ENCODE data around the gene AKAP7. TPM values are rescaled to one million over a fixed set of nuclear protein-coding genes. Genes with fewer than 3 reads are reported as not detected.

AKAP7 gene
- total RNA-seq, 1 experiment from 2014 or later = 3.1 TPM

DNA sequence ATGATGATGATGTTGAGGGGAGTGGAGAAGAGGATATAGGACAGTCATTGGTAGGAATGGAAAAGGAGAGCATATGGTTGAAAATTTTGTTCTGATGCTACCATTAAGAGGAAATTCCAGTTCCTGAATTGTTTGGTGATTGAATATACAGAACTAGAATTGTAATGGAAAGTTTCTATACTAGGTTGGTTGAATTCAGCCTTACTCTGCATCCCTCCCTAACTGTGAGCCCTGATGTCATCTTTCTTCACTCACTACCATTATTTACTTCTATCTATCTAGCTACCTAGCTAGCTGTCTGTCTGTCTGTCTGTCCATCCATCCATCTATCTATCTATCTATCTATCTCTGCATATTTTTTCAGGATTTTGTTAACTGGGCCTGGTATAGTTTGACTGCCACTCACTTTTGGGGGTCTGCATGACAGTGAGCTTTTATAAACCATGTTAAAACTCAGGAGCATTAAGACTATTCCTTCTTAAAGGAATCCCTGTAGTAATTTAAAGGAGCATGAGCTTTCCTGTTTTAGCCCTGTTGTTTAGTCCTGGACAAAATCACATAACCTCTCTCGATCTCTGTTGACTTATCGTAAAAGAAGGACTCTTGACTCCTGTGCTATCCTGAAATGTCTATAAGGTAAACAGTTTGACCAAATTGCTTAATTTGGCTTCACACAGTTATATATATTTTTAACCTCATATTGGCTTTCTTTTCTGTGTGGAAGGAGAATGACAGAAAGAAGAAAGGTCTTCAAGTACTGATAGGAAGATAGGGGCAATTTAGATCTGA lies 71.4 kb downstream of the AKAP7 start:
- Histone ChIP-seq H3K79me2 (ENCODE audit: insufficient read depth, low read length) (no peaks in the 10 kb centered on the region), H3K9me3 (ENCODE audit: control insufficient read depth in 1 of 2, insufficient read depth in 1 of 2, low read depth in 1 of 2, low read length in 2 of 2) (no peaks in the 10 kb centered on the region), H3K9me2 (ENCODE audit: insufficient read depth) (no peaks in the 10 kb centered on the region), H3K4me2 (ENCODE audit: low read length) (no peak overlapping the region), H3K27me3 (ENCODE audit: insufficient read depth, low read length) (no peaks in the 10 kb centered on the region), H3K4me1 (ENCODE audit: control insufficient read depth in 1 of 2, insufficient read depth in 2 of 2, low read length in 2 of 2) (no peaks in the 10 kb centered on the region), H3K4me3 (replicated peaks in 1 of 2; ENCODE audit: low read depth in 1 of 2, low read length in 2 of 2) (no peak overlapping the region), H2AFZ (ENCODE audit: low read depth, low read length, poor library complexity, severe bottlenecking) (no peak overlapping the region), H3K36me3 (ENCODE audit: control insufficient read depth in 1 of 2, insufficient read depth in 2 of 2, low read length in 2 of 2) (no peaks in the 10 kb centered on the region), H4K20me1 (ENCODE audit: insufficient read depth) (no peaks in the 10 kb centered on the region), H3K27ac (ENCODE audit: low read depth, low read length) (no peak overlapping the region), H3K9ac (ENCODE audit: low read length) (no peak overlapping the region)
- CTCF ChIA-PET = no interaction called here
- intact Hi-C loops (cut with micrococcal nuclease) = no loop called here
- TF ChIP-seq SP1 (IDR thresholded peaks at IDR 0.05; ENCODE audit: low read depth) (no peak), EZH2 (IDR thresholded peaks at IDR 0.05) (no peak), POLR2A (IDR thresholded peaks at IDR 0.05; ENCODE audit: borderline replicate concordance, extremely low read depth, insufficient read depth, insufficient read length) (no peak), ZFX (IDR thresholded peaks at IDR 0.05) (no peak), REST (IDR thresholded peaks at IDR 0.05; ENCODE audit: low read depth) (no peak), CEBPB (IDR thresholded peaks at IDR 0.05; ENCODE audit: low read depth) (no peak), RAD21 (IDR thresholded peaks at IDR 0.05; ENCODE audit: low read depth) (no peak), MAX (IDR thresholded peaks at IDR 0.05) (no peak), TCF7L2 (IDR thresholded peaks at IDR 0.05; ENCODE audit: borderline replicate concordance, extremely low read depth, insufficient read depth, insufficient read length) (no peak), FOSL1 (IDR thresholded peaks at IDR 0.05; ENCODE audit: low read depth) (no peak), CBX3 (IDR thresholded peaks at IDR 0.05; ENCODE audit: low read depth) (no peak), ZNF274 (IDR thresholded peaks at IDR 0.05; ENCODE audit: low read depth, low read length) (no peak), POLR2AphosphoS5 (IDR thresholded peaks at IDR 0.05; ENCODE audit: low read depth, low read length) (no peak), EZH2phosphoT487 (IDR thresholded peaks at IDR 0.05; ENCODE audit: borderline replicate concordance) (no peak), SIN3A (IDR thresholded peaks at IDR 0.05; ENCODE audit: low read depth) (no peak), YY1 (IDR thresholded peaks at IDR 0.05; ENCODE audit: extremely low read depth, insufficient replicate concordance, low read depth, low read length) (no peak), ELF1 (IDR thresholded peaks at IDR 0.05; ENCODE audit: borderline replicate concordance, low read depth) (no peak), EGR1 (IDR thresholded peaks at IDR 0.05; ENCODE audit: low read depth) (no peak)
- TF ChIP-seq, protein P1, sequence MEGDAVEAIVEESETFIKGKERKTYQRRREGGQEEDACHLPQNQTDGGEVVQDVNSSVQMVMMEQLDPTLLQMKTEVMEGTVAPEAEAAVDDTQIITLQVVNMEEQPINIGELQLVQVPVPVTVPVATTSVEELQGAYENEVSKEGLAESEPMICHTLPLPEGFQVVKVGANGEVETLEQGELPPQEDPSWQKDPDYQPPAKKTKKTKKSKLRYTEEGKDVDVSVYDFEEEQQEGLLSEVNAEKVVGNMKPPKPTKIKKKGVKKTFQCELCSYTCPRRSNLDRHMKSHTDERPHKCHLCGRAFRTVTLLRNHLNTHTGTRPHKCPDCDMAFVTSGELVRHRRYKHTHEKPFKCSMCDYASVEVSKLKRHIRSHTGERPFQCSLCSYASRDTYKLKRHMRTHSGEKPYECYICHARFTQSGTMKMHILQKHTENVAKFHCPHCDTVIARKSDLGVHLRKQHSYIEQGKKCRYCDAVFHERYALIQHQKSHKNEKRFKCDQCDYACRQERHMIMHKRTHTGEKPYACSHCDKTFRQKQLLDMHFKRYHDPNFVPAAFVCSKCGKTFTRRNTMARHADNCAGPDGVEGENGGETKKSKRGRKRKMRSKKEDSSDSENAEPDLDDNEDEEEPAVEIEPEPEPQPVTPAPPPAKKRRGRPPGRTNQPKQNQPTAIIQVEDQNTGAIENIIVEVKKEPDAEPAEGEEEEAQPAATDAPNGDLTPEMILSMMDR (IDR thresholded peaks at IDR 0.05 in 2 of 3, conservative IDR thresholded peaks at IDR 0.05 in 1 of 3; ENCODE audit: borderline replicate concordance in 1 of 3, insufficient read depth in 1 of 3, low read depth in 2 of 3, low read length in 2 of 3) = no peak
- no TSS peak for BruUV-seq (replicated peaks)
- RAD21 ChIA-PET (ENCODE audit: low non-redundant PET in 1 of 2, low total read pairs in 2 of 2, uncharacterized antibody in 2 of 2, unreplicated experiment in 2 of 2) = no interaction called here
- no peak for ATAC-seq
- no peak for DNase-seq (ENCODE audit: low read depth, low spot score)
- POLR2A ChIA-PET = no interaction called here
